ENCODE data around the gene LRRC49. TPM values are rescaled to one million over a fixed set of nuclear protein-coding genes. Genes with fewer than 3 reads are reported as not detected.
"Not testable (repeated sequence)": the region's sequence is repeated elsewhere in the genome, so short reads cannot be mapped to it uniquely, and the experiment has no call there.

LRRC49 gene
- total RNA-seq, 1 donor from 2014 or later, result 23.6 TPM

- peaks cover 15% of the 10 kb centered on the region for H3K9me3 Mint-ChIP-seq (ENCODE audit: low read depth)
- DNase-seq (ENCODE audit: low spot score, unreplicated experiment), result no peak
- no peak overlapping the region for H3K27ac Mint-ChIP-seq
- peaks cover 17% of the 10 kb centered on the region for H3K36me3 Mint-ChIP-seq (ENCODE audit: insufficient read depth)
- TF ChIP-seq CTCF (IDR thresholded peaks at IDR 0.05; ENCODE audit: unreplicated experiment), result no peak
- H3K27me3 Mint-ChIP-seq, result no peaks in the 10 kb centered on the region
- H3K4me3 Mint-ChIP-seq (ENCODE audit: low read depth), result no peak overlapping the region
- H3K4me1 Mint-ChIP-seq (ENCODE audit: low read depth), result no peaks in the 10 kb centered on the region
These were observed 109.7 kb downstream of the LRRC49 start for GRCh38 chr15:71002316-71002715.

GRCh38 chr15:71003319-71003718 is 110.7 kb downstream of the LRRC49 start:
- Mint-ChIP-seq H3K4me1 (ENCODE audit: low read depth) (no peaks in the 10 kb centered on the region), H3K36me3 (ENCODE audit: insufficient read depth) (peaks cover 14% of the 10 kb centered on the region), H3K4me3 (ENCODE audit: low read depth) (no peak overlapping the region), H3K27me3 (no peaks in the 10 kb centered on the region), H3K27ac (no peak overlapping the region), H3K9me3 (ENCODE audit: low read depth) (peaks cover 10% of the 10 kb centered on the region)
- DNase-seq (ENCODE audit: low spot score, unreplicated experiment), result no peak
- TF ChIP-seq CTCF (IDR thresholded peaks at IDR 0.05; ENCODE audit: unreplicated experiment), result no peak

- H3K4me1 Mint-ChIP-seq (ENCODE audit: low read depth); H3K36me3 Mint-ChIP-seq (ENCODE audit: insufficient read depth); H3K27me3 Mint-ChIP-seq; H3K4me3 Mint-ChIP-seq (ENCODE audit: low read depth); DNase-seq (ENCODE audit: low spot score, unreplicated experiment); H3K27ac Mint-ChIP-seq; H3K9me3 Mint-ChIP-seq (ENCODE audit: low read depth): not testable (repeated sequence)
These were observed 111.9 kb downstream of the LRRC49 start for GRCh38 chr15:71004506-71004905.

GRCh38 chr15:71005895-71006294 is 113.3 kb downstream of the LRRC49 start:
- Mint-ChIP-seq H3K36me3 (ENCODE audit: insufficient read depth) (no peaks in the 10 kb centered on the region), H3K4me3 (ENCODE audit: low read depth) (no peak overlapping the region), H3K27ac (no peak overlapping the region), H3K4me1 (ENCODE audit: low read depth) (no peaks in the 10 kb centered on the region), H3K9me3 (ENCODE audit: low read depth) (no peaks in the 10 kb centered on the region), H3K27me3 (no peaks in the 10 kb centered on the region)
- no peak for DNase-seq (ENCODE audit: low spot score, unreplicated experiment)
- TF ChIP-seq CTCF (IDR thresholded peaks at IDR 0.05; ENCODE audit: unreplicated experiment), result no peak

GRCh38 chr15:71008250-71008870 is 115.7 kb downstream of the LRRC49 start:
- no peak for DNase-seq (ENCODE audit: low spot score, unreplicated experiment)
- Mint-ChIP-seq H3K9me3 (ENCODE audit: low read depth) (no peaks in the 10 kb centered on the region), H3K36me3 (ENCODE audit: insufficient read depth) (no peaks in the 10 kb centered on the region), H3K4me1 (ENCODE audit: low read depth) (no peaks in the 10 kb centered on the region), H3K27me3 (no peaks in the 10 kb centered on the region), H3K27ac (no peak overlapping the region), H3K4me3 (ENCODE audit: low read depth) (no peak overlapping the region)
- no peak for TF ChIP-seq CTCF (IDR thresholded peaks at IDR 0.05; ENCODE audit: unreplicated experiment)

GRCh38 chr15:71010472-71010871 is 117.8 kb downstream of the LRRC49 start:
- Mint-ChIP-seq H3K4me3 (ENCODE audit: low read depth) (no peak overlapping the region), H3K27me3 (no peaks in the 10 kb centered on the region), H3K36me3 (ENCODE audit: insufficient read depth) (no peaks in the 10 kb centered on the region), H3K4me1 (ENCODE audit: low read depth) (no peaks in the 10 kb centered on the region), H3K9me3 (ENCODE audit: low read depth) (no peaks in the 10 kb centered on the region), H3K27ac (no peak overlapping the region)
- DNase-seq (ENCODE audit: low spot score, unreplicated experiment), result no peak
- no peak for TF ChIP-seq CTCF (IDR thresholded peaks at IDR 0.05; ENCODE audit: unreplicated experiment)

All from progenitor cell of endocrine pancreas (in vitro differentiated cells).